Fibroblast of villous mesenchyme (primary cell): ENCODE measurements around the gene INVS. TPM values are rescaled to one million over a fixed set of nuclear protein-coding genes. Genes with fewer than 3 reads are reported as not detected.

Experiments used
- DNase-seq: peaks from one replicate; pipeline ENCODE4 v3.0.0-alpha.2; 2010; ENCODE audit warnings: low read depth
- H3K4me3 ChIP-seq: 2 replicates; pipeline ENCODE4 v1.5.1; 2011; ENCODE audit warnings: low read depth, mild to moderate bottlenecking, low read length
- CTCF ChIP-seq: IDR thresholded peaks from 2 replicates; pipeline ENCODE4 v1.5.1; 2012; ENCODE audit warnings: low read depth, mild to moderate bottlenecking, low read length; ENCODE audit not compliant: insufficient read depth
- total RNA-seq: library from RNA; depleted of rRNA; stranded (reverse); fragments of >200 nt; gene quantifications from 2 replicates; pipeline ENCODE4 v1.2.3, GENCODE V29; 2012

The INVS gene
- total RNA-seq, 1 donor: 37.1 TPM

- DNase-seq: no peak
- H3K4me3 ChIP-seq: no peak overlapping the region
- TF ChIP-seq CTCF: no peak
Observed at GRCh38 chr9:100196828-100197227, 97.8 kb downstream of the INVS start.

GRCh38 chr9:100197553-100197952, 98.5 kb downstream of the INVS start:
- no peak overlapping the region for H3K4me3 ChIP-seq
- TF ChIP-seq CTCF: no peak
- DNase-seq: no peak

DNA sequence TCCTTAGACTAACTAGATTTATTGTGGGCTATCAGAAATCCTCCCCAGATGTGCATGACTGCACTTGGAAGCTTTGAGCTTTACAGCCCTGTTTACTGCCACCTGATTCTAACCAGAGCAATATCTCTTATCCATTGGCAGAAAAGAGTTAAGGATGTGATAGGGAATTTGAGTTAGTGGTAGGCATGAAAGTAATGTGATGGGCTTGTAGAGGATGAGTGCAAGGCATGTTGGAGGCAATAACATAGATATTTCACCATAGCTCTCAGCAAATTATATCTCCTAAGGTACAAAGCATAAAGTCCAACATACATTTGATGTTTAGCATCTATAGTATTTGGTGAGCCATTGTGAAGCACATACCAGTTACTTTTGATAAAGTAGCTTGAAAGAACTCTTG, 103.8 kb downstream of the INVS start:
- no peak overlapping the region for H3K4me3 ChIP-seq
- TF ChIP-seq CTCF: no peak
- no peak for DNase-seq

DNA sequence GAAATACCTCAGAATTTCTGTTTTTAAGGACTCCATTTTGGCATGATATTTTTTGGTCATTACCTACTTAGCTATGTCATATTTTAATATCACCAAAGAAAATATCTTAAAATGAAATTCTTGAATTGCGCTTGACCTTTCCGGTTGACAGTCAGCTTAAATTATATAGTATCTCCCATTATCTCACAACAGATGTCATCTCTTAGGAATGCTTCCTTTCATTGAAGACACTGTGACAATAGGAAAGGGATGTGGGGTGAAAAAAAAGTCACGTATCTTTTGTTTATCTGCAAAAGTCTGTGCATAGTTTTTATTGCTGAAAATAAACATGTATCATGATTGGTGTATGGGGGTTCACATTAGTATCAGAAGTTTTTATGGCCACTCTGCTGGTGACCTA, 105.8 kb downstream of the INVS start:
- no peak for DNase-seq
- no peak overlapping the region for H3K4me3 ChIP-seq
- TF ChIP-seq CTCF: no peak

DNA sequence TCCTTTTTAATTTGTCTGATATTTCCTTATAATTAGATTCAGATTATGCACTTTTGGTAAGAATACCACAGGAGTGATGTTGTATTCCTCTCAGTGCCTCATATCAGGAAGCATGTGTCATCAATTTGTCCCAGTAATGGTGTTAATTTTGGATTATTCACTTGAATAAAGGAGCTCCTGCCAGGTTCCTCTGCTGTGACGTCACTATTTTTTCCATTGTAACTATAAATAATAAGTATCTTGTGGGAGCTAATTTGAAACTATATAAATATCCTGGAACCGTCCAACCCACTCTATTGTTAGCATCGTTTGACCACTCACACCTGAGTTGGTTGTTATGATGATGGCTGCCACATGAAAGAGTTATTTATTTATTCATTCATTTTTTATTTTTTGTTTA, 107.9 kb downstream of the INVS start:
- DNase-seq: no peak
- no peak for TF ChIP-seq CTCF
- no peak overlapping the region for H3K4me3 ChIP-seq

- no peak for TF ChIP-seq CTCF
- H3K4me3 ChIP-seq: no peak overlapping the region
- no peak for DNase-seq
Observed at GRCh38 chr9:100208673-100209072, 109.6 kb downstream of the INVS start.

DNA sequence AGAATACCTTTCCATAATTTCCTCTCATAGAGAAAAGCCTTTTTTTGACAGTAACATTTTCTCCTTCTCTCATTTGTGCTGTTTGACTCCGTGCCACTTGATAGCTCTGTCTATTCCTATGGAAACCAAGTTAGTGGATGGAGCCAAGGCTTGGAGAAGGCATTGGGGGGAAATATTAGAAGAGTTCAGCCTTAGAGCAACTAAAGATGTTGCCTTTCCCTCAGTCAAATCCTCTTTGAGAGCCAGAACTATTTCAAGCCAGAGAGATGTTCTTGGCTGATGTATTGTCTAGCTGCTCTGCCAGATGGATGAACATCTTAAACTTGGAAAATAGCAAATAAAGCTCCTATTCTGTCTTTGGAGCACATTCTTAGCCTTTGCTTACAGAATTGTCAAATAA, 112.4 kb downstream of the INVS start:
- DNase-seq: no peak
- no peak for TF ChIP-seq CTCF
- no peak overlapping the region for H3K4me3 ChIP-seq
